Breast epithelium (tissue), 4 donors: ENCODE data around the gene RFX8. TPM values are rescaled to one million over a fixed set of nuclear protein-coding genes. Genes with fewer than 3 reads are reported as not detected.

Source experiments
- DNase-seq, 2 donors: peaks; one replicate each; pipeline ENCODE4 v3.0.0-alpha.2; 2019; ENCODE audit warnings: low spot score in 2 of 2
- H3K27ac ChIP-seq, 2 donors: fragments of 200-600 bp; sonication (generic) in 1 of 2; one replicate each; pipeline ENCODE4 v1.5.1; 2016 to 2019; ENCODE audit warnings: mild to moderate bottlenecking in 1 of 2
- H3K27me3 ChIP-seq, 2 donors: fragments of 200-600 bp; sonication (generic) in 1 of 2; one replicate each; pipeline versions ENCODE4 v1.5.1 to v1.6.0; 2017 to 2019; ENCODE audit warnings: control low read depth in 1 of 2, mild to moderate bottlenecking in 1 of 2
- H3K36me3 ChIP-seq: fragments of 200-600 bp; one replicate; pipeline ENCODE4 v1.5.1; 2019
- H3K4me1 ChIP-seq, 2 donors: fragments of 200-600 bp; sonication (generic); one replicate each; pipeline ENCODE4 v1.5.1; 2016 to 2019; ENCODE audit warnings: control low read depth in 1 of 2
- H3K4me3 ChIP-seq, 3 donors: fragments of 200-600 bp; sonication (generic); 1 replicate in 2 of 3; 2 replicates in 1 of 3; pipeline ENCODE4 v1.5.1; 2016 to 2019; ENCODE audit warnings: mild to moderate bottlenecking in 3 of 3, moderate library complexity in 2 of 3
- H3K9me3 ChIP-seq, 2 donors: fragments of 200-600 bp; sonication (generic) in 1 of 2; one replicate each; pipeline ENCODE4 v1.5.1; 2016 to 2019; ENCODE audit warnings: control low read depth in 1 of 2
- CTCF ChIP-seq, 3 donors: fragments of 450-650 bp; IDR thresholded peaks; one replicate each; pipeline ENCODE4 v1.5.1; 2016 to 2017; ENCODE audit warnings: antibody characterized with exemption in 3 of 3, mild to moderate bottlenecking in 3 of 3, moderate library complexity in 3 of 3
- POLR2A ChIP-seq: fragments of 450-650 bp; IDR thresholded peaks from one replicate; pipeline ENCODE4 v1.6.1; 2016; ENCODE audit warnings: antibody characterized with exemption, mild to moderate bottlenecking, moderate library complexity
- POLR2AphosphoS5 ChIP-seq, 3 donors: sonication (generic); formaldehyde crosslinking; IDR thresholded peaks; one replicate each; pipeline ENCODE4 v1.6.1; 2017; ENCODE audit warnings: antibody characterized with exemption in 3 of 3
- intact Hi-C: fragments of 100-400 bp; cut with DNase I; formaldehyde crosslinking; loops from one replicate; pipeline ENCODE4 v1.15.1; 2023; ENCODE audit warnings: low total_unique reads
- total RNA-seq, 3 donors: library from RNA; depleted of rRNA; stranded (reverse); fragments of >200 nt; gene quantifications; one replicate each; pipeline ENCODE4 v1.1.0, GENCODE V29; 2016

RFX8 gene
- total RNA-seq, 3 donors from 2014 or later = 0.96 to 3.8 (median 2.3) TPM

- H3K27me3 ChIP-seq = no peaks in the 10 kb centered on the region
- no peaks in the 10 kb centered on the region for H3K9me3 ChIP-seq
- no peaks in the 10 kb centered on the region for H3K36me3 ChIP-seq
- H3K4me3 ChIP-seq = no peak overlapping the region
- TF ChIP-seq CTCF (IDR thresholded peaks at IDR 0.05) (no peak), POLR2A (no peak), POLR2AphosphoS5 (IDR thresholded peaks at IDR 0.05) (no peak)
- no peak for DNase-seq
- intact Hi-C loops = no loop called here
- peak overlapping the region; percentile 20 to 45 for H3K27ac ChIP-seq
- no peaks in the 10 kb centered on the region for H3K4me1 ChIP-seq
Measured at GRCh38 chr2:101516823-101517690, 42.1 kb upstream of the RFX8 start.

- no peak for DNase-seq
- intact Hi-C loops = no loop called here
- Histone ChIP-seq H3K27me3 (no peaks in the 10 kb centered on the region), H3K4me3 (no peak overlapping the region), H3K4me1 (no peaks in the 10 kb centered on the region), H3K9me3 (no peaks in the 10 kb centered on the region), H3K36me3 (no peaks in the 10 kb centered on the region), H3K27ac (peak overlapping the region in 1 of 2 donors; percentile 72)
- TF ChIP-seq POLR2A = no peak
- no peak for TF ChIP-seq POLR2AphosphoS5 (IDR thresholded peaks at IDR 0.05)
- TF ChIP-seq CTCF (IDR thresholded peaks at IDR 0.05) = no peak
Measured at GRCh38 chr2:101516349-101516748, 41.4 kb upstream of the RFX8 start.

GRCh38 chr2:101515477-101515876, 40.6 kb upstream of the RFX8 start:
- no peaks in the 10 kb centered on the region for H3K27me3 ChIP-seq
- H3K9me3 ChIP-seq = no peaks in the 10 kb centered on the region
- no peak for DNase-seq
- intact Hi-C loops = no loop called here
- H3K36me3 ChIP-seq = no peaks in the 10 kb centered on the region
- H3K27ac ChIP-seq = peak overlapping the region; percentile 43 to 72
- no peaks in the 10 kb centered on the region for H3K4me1 ChIP-seq
- TF ChIP-seq CTCF (IDR thresholded peaks at IDR 0.05) (no peak), POLR2AphosphoS5 (IDR thresholded peaks at IDR 0.05) (no peak), POLR2A (no peak)
- H3K4me3 ChIP-seq = no peak overlapping the region

GRCh38 chr2:101512993-101513392, 38.1 kb upstream of the RFX8 start:
- Histone ChIP-seq H3K4me1 (no peaks in the 10 kb centered on the region), H3K9me3 (no peaks in the 10 kb centered on the region), H3K36me3 (no peaks in the 10 kb centered on the region), H3K4me3 (no peak overlapping the region), H3K27ac (no peak overlapping the region), H3K27me3 (no peaks in the 10 kb centered on the region)
- no peak for DNase-seq
- no peak for TF ChIP-seq POLR2A
- intact Hi-C loops = no loop called here

GRCh38 chr2:101511381-101511780, 36.5 kb upstream of the RFX8 start:
- no peaks in the 10 kb centered on the region for H3K4me1 ChIP-seq
- no peak for DNase-seq
- no peak for TF ChIP-seq CTCF (IDR thresholded peaks at IDR 0.05)
- no peak for TF ChIP-seq POLR2A
- TF ChIP-seq POLR2AphosphoS5 (IDR thresholded peaks at IDR 0.05) = no peak
- intact Hi-C loops = no loop called here
- no peaks in the 10 kb centered on the region for H3K27me3 ChIP-seq
- no peaks in the 10 kb centered on the region for H3K9me3 ChIP-seq
- no peak overlapping the region for H3K27ac ChIP-seq
- H3K36me3 ChIP-seq = no peaks in the 10 kb centered on the region
- no peak overlapping the region for H3K4me3 ChIP-seq
